ENCODE measurements around the gene USP9X.
"Not testable (repeated sequence)": the region's sequence is repeated elsewhere in the genome, so short reads cannot be mapped to it uniquely, and the experiment has no call there.

The USP9X gene

GRCh38 chrX:41110801-41111625 is 25.8 kb downstream of the USP9X start:
- Histone ChIP-seq H3K9me3 (ENCODE audit: control insufficient read depth, low read length) (no peaks in the 10 kb centered on the region), H3K4me3 (ENCODE audit: low read length) (no peak overlapping the region), H3K27me3 (ENCODE audit: control insufficient read depth, insufficient read depth, low read length) (no peaks in the 10 kb centered on the region), H3K4me1 (ENCODE audit: control insufficient read depth, insufficient read depth, low read length) (peaks cover 11% of the 10 kb centered on the region), H3K36me3 (ENCODE audit: control insufficient read depth, insufficient read depth, low read length) (no peaks in the 10 kb centered on the region), H3K9ac (ENCODE audit: low read length) (no peak overlapping the region)

- H3K9me3 ChIP-seq (ENCODE audit: control insufficient read depth, low read length); H3K36me3 ChIP-seq (ENCODE audit: control insufficient read depth, insufficient read depth, low read length); H3K27me3 ChIP-seq (ENCODE audit: control insufficient read depth, insufficient read depth, low read length); H3K4me1 ChIP-seq (ENCODE audit: control insufficient read depth, insufficient read depth, low read length); H3K4me3 ChIP-seq (ENCODE audit: low read length); H3K9ac ChIP-seq (ENCODE audit: low read length): not testable (repeated sequence)
These were observed 29.8 kb downstream of the USP9X start for GRCh38 chrX:41115104-41115425.

GRCh38 chrX:41116948-41117347 is 31.7 kb downstream of the USP9X start:
- H3K4me1 ChIP-seq (ENCODE audit: control insufficient read depth, insufficient read depth, low read length) = peaks cover 3% of the 10 kb centered on the region
- no peak overlapping the region for H3K9ac ChIP-seq (ENCODE audit: low read length)
- no peaks in the 10 kb centered on the region for H3K27me3 ChIP-seq (ENCODE audit: control insufficient read depth, insufficient read depth, low read length)
- no peak overlapping the region for H3K4me3 ChIP-seq (ENCODE audit: low read length)
- no peaks in the 10 kb centered on the region for H3K9me3 ChIP-seq (ENCODE audit: control insufficient read depth, low read length)
- H3K36me3 ChIP-seq (ENCODE audit: control insufficient read depth, insufficient read depth, low read length) = no peaks in the 10 kb centered on the region

- H3K36me3 ChIP-seq (ENCODE audit: control insufficient read depth, insufficient read depth, low read length) = no peaks in the 10 kb centered on the region
- no peaks in the 10 kb centered on the region for H3K9me3 ChIP-seq (ENCODE audit: control insufficient read depth, low read length)
- H3K4me3 ChIP-seq (ENCODE audit: low read length) = no peak overlapping the region
- H3K27me3 ChIP-seq (ENCODE audit: control insufficient read depth, insufficient read depth, low read length) = no peaks in the 10 kb centered on the region
- no peak overlapping the region for H3K9ac ChIP-seq (ENCODE audit: low read length)
- H3K4me1 ChIP-seq (ENCODE audit: control insufficient read depth, insufficient read depth, low read length) = peaks cover 5% of the 10 kb centered on the region
These were observed 32.9 kb downstream of the USP9X start for GRCh38 chrX:41118156-41118555.

- H3K36me3 ChIP-seq (ENCODE audit: control insufficient read depth, insufficient read depth, low read length) = no peaks in the 10 kb centered on the region
- no peaks in the 10 kb centered on the region for H3K27me3 ChIP-seq (ENCODE audit: control insufficient read depth, insufficient read depth, low read length)
- no peak overlapping the region for H3K9ac ChIP-seq (ENCODE audit: low read length)
- peaks cover 5% of the 10 kb centered on the region for H3K4me1 ChIP-seq (ENCODE audit: control insufficient read depth, insufficient read depth, low read length)
- no peaks in the 10 kb centered on the region for H3K9me3 ChIP-seq (ENCODE audit: control insufficient read depth, low read length)
- no peak overlapping the region for H3K4me3 ChIP-seq (ENCODE audit: low read length)
These were observed 34.6 kb downstream of the USP9X start for GRCh38 chrX:41119803-41120202.

- no peaks in the 10 kb centered on the region for H3K27me3 ChIP-seq (ENCODE audit: control insufficient read depth, insufficient read depth, low read length)
- H3K36me3 ChIP-seq (ENCODE audit: control insufficient read depth, insufficient read depth, low read length) = no peaks in the 10 kb centered on the region
- no peaks in the 10 kb centered on the region for H3K9me3 ChIP-seq (ENCODE audit: control insufficient read depth, low read length)
- no peak overlapping the region for H3K9ac ChIP-seq (ENCODE audit: low read length)
- no peak overlapping the region for H3K4me3 ChIP-seq (ENCODE audit: low read length)
- H3K4me1 ChIP-seq (ENCODE audit: control insufficient read depth, insufficient read depth, low read length) = peaks cover 5% of the 10 kb centered on the region
These were observed 36.5 kb downstream of the USP9X start for GRCh38 chrX:41121766-41122165.

GRCh38 chrX:41122664-41123257 is 37.5 kb downstream of the USP9X start:
- no peaks in the 10 kb centered on the region for H3K27me3 ChIP-seq (ENCODE audit: control insufficient read depth, insufficient read depth, low read length)
- H3K36me3 ChIP-seq (ENCODE audit: control insufficient read depth, insufficient read depth, low read length) = no peaks in the 10 kb centered on the region
- H3K4me1 ChIP-seq (ENCODE audit: control insufficient read depth, insufficient read depth, low read length) = peaks cover 5% of the 10 kb centered on the region
- H3K4me3 ChIP-seq (ENCODE audit: low read length) = no peak overlapping the region
- no peak overlapping the region for H3K9ac ChIP-seq (ENCODE audit: low read length)
- no peaks in the 10 kb centered on the region for H3K9me3 ChIP-seq (ENCODE audit: control insufficient read depth, low read length)

- no peaks in the 10 kb centered on the region for H3K27me3 ChIP-seq (ENCODE audit: control insufficient read depth, insufficient read depth, low read length)
- H3K36me3 ChIP-seq (ENCODE audit: control insufficient read depth, insufficient read depth, low read length) = no peaks in the 10 kb centered on the region
- no peaks in the 10 kb centered on the region for H3K9me3 ChIP-seq (ENCODE audit: control insufficient read depth, low read length)
- no peak overlapping the region for H3K4me3 ChIP-seq (ENCODE audit: low read length)
- H3K9ac ChIP-seq (ENCODE audit: low read length) = no peak overlapping the region
- no peaks in the 10 kb centered on the region for H3K4me1 ChIP-seq (ENCODE audit: control insufficient read depth, insufficient read depth, low read length)
These were observed 42.4 kb downstream of the USP9X start for GRCh38 chrX:41127477-41128192.

GRCh38 chrX:41128955-41129354 is 43.7 kb downstream of the USP9X start:
- Histone ChIP-seq H3K36me3 (ENCODE audit: control insufficient read depth, insufficient read depth, low read length) (no peaks in the 10 kb centered on the region), H3K27me3 (ENCODE audit: control insufficient read depth, insufficient read depth, low read length) (no peaks in the 10 kb centered on the region), H3K9me3 (ENCODE audit: control insufficient read depth, low read length) (no peaks in the 10 kb centered on the region), H3K9ac (ENCODE audit: low read length) (no peak overlapping the region), H3K4me3 (ENCODE audit: low read length) (no peak overlapping the region), H3K4me1 (ENCODE audit: control insufficient read depth, insufficient read depth, low read length) (no peaks in the 10 kb centered on the region)

- Histone ChIP-seq H3K4me1 (ENCODE audit: control insufficient read depth, insufficient read depth, low read length) (no peaks in the 10 kb centered on the region), H3K9ac (ENCODE audit: low read length) (no peak overlapping the region), H3K27me3 (ENCODE audit: control insufficient read depth, insufficient read depth, low read length) (no peaks in the 10 kb centered on the region), H3K4me3 (ENCODE audit: low read length) (no peak overlapping the region), H3K9me3 (ENCODE audit: control insufficient read depth, low read length) (no peaks in the 10 kb centered on the region), H3K36me3 (ENCODE audit: control insufficient read depth, insufficient read depth, low read length) (no peaks in the 10 kb centered on the region)
These were observed 46.5 kb downstream of the USP9X start for GRCh38 chrX:41131766-41132165.

GRCh38 chrX:41133551-41133950 is 48.3 kb downstream of the USP9X start:
- no peaks in the 10 kb centered on the region for H3K4me1 ChIP-seq (ENCODE audit: control insufficient read depth, insufficient read depth, low read length)

GRCh38 chrX:41137589-41137988 is 52.3 kb downstream of the USP9X start:
- H3K36me3 ChIP-seq (ENCODE audit: control insufficient read depth, insufficient read depth, low read length) = no peaks in the 10 kb centered on the region
- no peaks in the 10 kb centered on the region for H3K9me3 ChIP-seq (ENCODE audit: control insufficient read depth, low read length)
- H3K4me1 ChIP-seq (ENCODE audit: control insufficient read depth, insufficient read depth, low read length) = no peaks in the 10 kb centered on the region
- H3K9ac ChIP-seq (ENCODE audit: low read length) = no peak overlapping the region
- no peak overlapping the region for H3K4me3 ChIP-seq (ENCODE audit: low read length)
- no peaks in the 10 kb centered on the region for H3K27me3 ChIP-seq (ENCODE audit: control insufficient read depth, insufficient read depth, low read length)

More at GRCh38 chrX:41133551-41133950, 48.3 kb downstream of the USP9X start:
- no peaks in the 10 kb centered on the region for H3K36me3 ChIP-seq (ENCODE audit: control insufficient read depth, insufficient read depth, low read length)
- H3K4me3 ChIP-seq (ENCODE audit: low read length) = no peak overlapping the region
- no peaks in the 10 kb centered on the region for H3K27me3 ChIP-seq (ENCODE audit: control insufficient read depth, insufficient read depth, low read length)
- no peak overlapping the region for H3K9ac ChIP-seq (ENCODE audit: low read length)
- H3K9me3 ChIP-seq (ENCODE audit: control insufficient read depth, low read length) = no peaks in the 10 kb centered on the region

Measured in mucosa of stomach (tissue), 1 donor.